Measurements from ENCODE around the gene BBIP1. TPM values are rescaled to one million over a fixed set of nuclear protein-coding genes. Genes with fewer than 3 reads are reported as not detected.

Gene BBIP1
- total RNA-seq, 4 donors from 2014 or later = 27.1 to 40.2 (median 28.7) TPM

DNA sequence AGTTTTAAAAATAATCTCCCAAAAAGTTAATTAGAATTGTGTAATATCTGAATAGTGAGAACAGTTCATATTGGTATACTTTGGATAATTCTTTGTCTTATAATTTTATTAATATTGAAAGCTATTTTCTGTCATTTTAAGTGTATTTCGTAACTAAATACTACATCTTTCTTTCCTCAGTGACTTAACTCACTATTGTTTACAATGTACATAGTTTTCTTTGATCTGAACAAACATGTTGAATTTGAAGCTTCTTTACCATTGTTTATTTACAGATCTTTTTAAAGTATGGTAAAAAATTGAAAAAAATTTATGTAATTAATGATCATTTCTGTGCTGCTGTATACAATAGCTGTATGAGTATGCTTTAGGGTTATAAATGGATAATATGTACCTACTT is 42.2 kb downstream of the BBIP1 start:
- no peaks in the 10 kb centered on the region for H3K9me3 ChIP-seq
- no peak for ATAC-seq
- H3K27ac ChIP-seq = no peak overlapping the region
- peaks cover 0 to 34% of the 10 kb centered on the region in 2 donors for H3K36me3 ChIP-seq
- no peaks in the 10 kb centered on the region for H3K27me3 ChIP-seq
- no peak overlapping the region for H3K4me3 ChIP-seq
- no peak for TF ChIP-seq POLR2A (IDR thresholded peaks at IDR 0.05)
- TF ChIP-seq EP300 (IDR thresholded peaks at IDR 0.05) = no peak
- no peak for TF ChIP-seq POLR2AphosphoS5 (IDR thresholded peaks at IDR 0.05)
- TF ChIP-seq, protein P1, sequence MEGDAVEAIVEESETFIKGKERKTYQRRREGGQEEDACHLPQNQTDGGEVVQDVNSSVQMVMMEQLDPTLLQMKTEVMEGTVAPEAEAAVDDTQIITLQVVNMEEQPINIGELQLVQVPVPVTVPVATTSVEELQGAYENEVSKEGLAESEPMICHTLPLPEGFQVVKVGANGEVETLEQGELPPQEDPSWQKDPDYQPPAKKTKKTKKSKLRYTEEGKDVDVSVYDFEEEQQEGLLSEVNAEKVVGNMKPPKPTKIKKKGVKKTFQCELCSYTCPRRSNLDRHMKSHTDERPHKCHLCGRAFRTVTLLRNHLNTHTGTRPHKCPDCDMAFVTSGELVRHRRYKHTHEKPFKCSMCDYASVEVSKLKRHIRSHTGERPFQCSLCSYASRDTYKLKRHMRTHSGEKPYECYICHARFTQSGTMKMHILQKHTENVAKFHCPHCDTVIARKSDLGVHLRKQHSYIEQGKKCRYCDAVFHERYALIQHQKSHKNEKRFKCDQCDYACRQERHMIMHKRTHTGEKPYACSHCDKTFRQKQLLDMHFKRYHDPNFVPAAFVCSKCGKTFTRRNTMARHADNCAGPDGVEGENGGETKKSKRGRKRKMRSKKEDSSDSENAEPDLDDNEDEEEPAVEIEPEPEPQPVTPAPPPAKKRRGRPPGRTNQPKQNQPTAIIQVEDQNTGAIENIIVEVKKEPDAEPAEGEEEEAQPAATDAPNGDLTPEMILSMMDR (IDR thresholded peaks at IDR 0.05) = no peak
- 76 to 88% methylated on average over 1 of the region's 1 CpG for WGBS, 2 donors (ENCODE audit: low coverage in 1 of 2)
- peaks cover 0 to 82% (median 5%) of the 10 kb centered on the region in 3 donors for H3K4me1 ChIP-seq

DNA sequence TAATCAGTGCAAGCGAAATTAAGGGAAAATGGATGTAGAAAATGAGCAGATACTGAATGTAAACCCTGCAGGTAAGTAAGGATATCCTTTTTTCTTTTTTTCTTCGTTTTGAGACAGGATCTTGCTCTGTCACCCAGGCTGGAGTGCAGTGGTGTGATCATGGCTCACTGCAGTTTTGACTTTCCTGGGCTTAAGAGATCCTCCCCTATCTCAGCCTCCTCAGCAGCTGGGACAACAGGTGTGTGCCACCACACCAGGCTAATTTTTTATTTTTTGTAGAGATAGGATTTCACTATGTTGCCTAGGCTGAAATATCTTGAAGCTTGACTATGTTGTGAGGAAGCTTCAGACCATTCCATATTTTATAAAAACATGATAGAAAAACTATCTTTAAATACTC is 43.0 kb downstream of the BBIP1 start:
- peaks cover 0 to 28% of the 10 kb centered on the region in 2 donors for H3K36me3 ChIP-seq
- no peak for TF ChIP-seq POLR2AphosphoS5 (IDR thresholded peaks at IDR 0.05)
- TF ChIP-seq EP300 (IDR thresholded peaks at IDR 0.05) = no peak
- TF ChIP-seq, protein P1 (IDR thresholded peaks at IDR 0.05) = no peak
- TF ChIP-seq POLR2A (IDR thresholded peaks at IDR 0.05) = no peak
- 78 to 82% methylated on average over 2 of the region's 2 CpGs for WGBS, 2 donors (ENCODE audit: low coverage in 1 of 2)
- H3K4me1 ChIP-seq = peaks cover 2 to 78% (median 5%) of the 10 kb centered on the region in 3 donors
- ATAC-seq = no peak
- no peak overlapping the region for H3K27ac ChIP-seq
- no peaks in the 10 kb centered on the region for H3K27me3 ChIP-seq
- no peaks in the 10 kb centered on the region for H3K9me3 ChIP-seq
- no peak overlapping the region for H3K4me3 ChIP-seq

DNA sequence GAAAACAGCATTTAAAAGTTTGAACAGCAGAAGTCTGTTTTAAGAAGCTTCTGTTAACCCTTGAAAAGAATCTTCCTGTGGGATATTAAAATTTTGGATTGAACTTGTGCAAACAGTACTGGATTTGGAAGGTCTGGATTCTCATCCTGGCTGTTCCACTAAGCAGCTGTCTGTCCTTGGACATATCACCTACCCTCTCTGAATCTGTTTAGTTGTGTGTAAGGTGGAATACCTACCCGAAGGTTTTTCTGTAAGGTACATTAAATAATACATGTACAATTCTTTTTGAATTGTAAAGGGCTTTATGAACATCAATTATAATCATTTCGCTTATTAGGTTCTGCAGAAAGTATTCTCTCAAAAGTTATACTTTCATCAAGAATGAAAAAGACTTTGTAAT is 45.0 kb downstream of the BBIP1 start:
- H3K9me3 ChIP-seq = no peaks in the 10 kb centered on the region
- no peak for ATAC-seq
- H3K27me3 ChIP-seq = no peaks in the 10 kb centered on the region
- H3K36me3 ChIP-seq = peaks cover 0 to 23% of the 10 kb centered on the region in 2 donors
- peak overlapping the region; percentile 74 to 76 for H3K4me3 ChIP-seq
- H3K27ac ChIP-seq = peak overlapping the region in 2 of 4 donors; percentile 94 to 99
- TF ChIP-seq POLR2AphosphoS5 (IDR thresholded peaks at IDR 0.05) (no peak), POLR2A (IDR thresholded peaks at IDR 0.05) (no peak), EP300 (IDR thresholded peaks at IDR 0.05) (no peak)
- TF ChIP-seq, protein P1 (IDR thresholded peaks at IDR 0.05) = no peak
- 53 to 55% methylated on average over 2 of the region's 2 CpGs for WGBS, 2 donors (ENCODE audit: low coverage in 1 of 2)
- peaks cover 4 to 63% (median 5%) of the 10 kb centered on the region in 3 donors for H3K4me1 ChIP-seq

DNA sequence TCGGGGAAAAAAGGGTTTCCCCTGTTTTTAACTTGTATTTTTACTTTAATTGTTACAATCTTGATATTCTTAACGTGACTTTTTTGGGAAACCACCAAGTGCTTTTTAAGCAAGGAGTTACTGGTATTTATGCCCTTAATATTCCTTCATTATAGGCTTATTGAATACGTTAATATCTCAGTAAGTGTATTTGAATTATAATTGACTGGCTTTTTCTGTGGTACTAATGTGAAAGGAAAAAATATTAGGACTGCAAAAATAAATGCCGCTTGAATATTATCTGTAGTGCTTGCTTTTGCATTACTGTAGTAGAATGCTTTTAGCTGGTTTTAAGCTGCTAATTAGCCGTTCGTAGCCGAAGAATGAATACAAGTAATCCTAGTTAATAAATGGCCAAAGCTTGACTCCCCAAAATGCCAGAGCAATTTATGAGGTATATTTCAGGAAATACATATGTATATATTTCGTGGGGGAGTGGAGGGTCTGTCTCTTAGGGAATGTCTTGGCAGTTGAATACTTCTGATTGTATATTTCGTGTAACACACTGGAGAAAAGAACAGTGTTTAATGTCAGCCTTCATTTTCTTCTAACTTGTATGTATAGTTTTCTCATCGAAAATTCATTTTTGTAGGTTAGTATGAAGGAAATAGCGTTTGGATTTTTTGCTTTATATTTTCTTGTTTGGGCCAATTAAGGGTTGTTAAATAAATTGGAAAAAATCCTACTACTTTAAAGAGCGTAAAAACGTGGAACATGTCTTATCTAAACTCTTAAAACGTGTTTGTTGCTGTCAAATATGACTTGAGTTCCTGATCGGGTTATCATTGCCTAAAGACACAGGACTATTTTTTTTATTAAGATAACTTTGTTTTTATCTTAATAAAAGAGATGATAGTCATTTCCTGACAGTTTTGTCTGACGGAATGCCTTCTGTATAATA is 45.7 kb downstream of the BBIP1 start:
- H3K27me3 ChIP-seq = no peaks in the 10 kb centered on the region
- H3K9me3 ChIP-seq = no peaks in the 10 kb centered on the region
- TF ChIP-seq POLR2AphosphoS5 (IDR thresholded peaks at IDR 0.05) = peak; percentile 5
- TF ChIP-seq EP300 (IDR thresholded peaks at IDR 0.05) = no peak
- H3K4me3 ChIP-seq = peak overlapping the region; percentile 74 to 76
- H3K36me3 ChIP-seq = peaks cover 0 to 18% of the 10 kb centered on the region in 2 donors
- WGBS, 2 donors (ENCODE audit: low coverage in 1 of 2) = 1 to 3% methylated on average over 16 of the region's 16 CpGs
- ATAC-seq = no peak
- peak overlapping the region; percentile 84 to 100 (median 96) for H3K27ac ChIP-seq
- H3K4me1 ChIP-seq = peaks cover 4 to 58% (median 5%) of the 10 kb centered on the region in 3 donors

DNA sequence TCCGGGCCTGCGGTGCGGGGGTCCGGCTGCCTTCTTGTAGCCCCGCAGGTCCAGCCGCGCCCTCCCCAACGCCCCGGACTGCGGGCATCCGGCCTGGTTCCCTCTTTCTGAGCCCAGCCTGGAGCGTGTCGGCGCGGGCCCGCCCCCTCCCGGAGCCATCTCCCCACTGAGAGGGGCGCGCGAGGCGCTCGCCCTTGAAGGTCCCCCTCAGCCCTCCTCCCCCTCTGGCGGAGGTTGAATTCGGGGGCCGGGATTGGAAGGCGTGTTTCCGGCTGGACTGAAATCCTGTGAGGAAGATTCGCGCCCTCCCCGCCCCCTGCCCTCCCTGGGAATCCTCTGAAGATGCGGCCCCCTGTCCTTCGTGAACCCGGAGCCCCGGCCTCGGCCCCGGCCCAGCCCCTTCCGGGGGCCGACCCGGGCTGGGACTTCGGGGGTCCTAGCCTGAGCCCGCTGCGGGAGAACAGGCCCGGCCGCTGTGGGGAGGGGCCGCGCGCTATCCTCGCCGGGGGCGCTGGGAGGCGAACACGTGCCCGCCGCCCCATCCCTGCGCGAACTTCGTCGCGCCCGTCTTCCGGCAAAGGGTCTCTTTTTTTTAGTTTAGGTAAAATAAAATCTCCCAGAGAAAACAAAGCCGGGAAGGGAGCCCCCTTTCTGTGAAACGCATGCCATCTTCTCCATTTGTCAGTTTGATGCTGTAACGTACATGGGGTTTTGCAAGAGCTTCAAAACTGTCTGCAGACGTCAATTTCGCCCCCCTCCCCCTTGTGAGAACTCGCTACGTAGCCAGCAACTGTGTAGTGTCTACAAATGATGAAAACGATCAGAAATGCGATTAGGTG is 46.6 kb downstream of the BBIP1 start:
- WGBS, 2 donors (ENCODE audit: low coverage in 1 of 2) = 0% methylated on average over 5 to 11 of the region's 70 CpGs
- H3K4me3 ChIP-seq = peak overlapping the region; percentile 74 to 76
- H3K27me3 ChIP-seq = no peaks in the 10 kb centered on the region
- H3K9me3 ChIP-seq = no peaks in the 10 kb centered on the region
- H3K27ac ChIP-seq = peak overlapping the region; percentile 84 to 100 (median 96)
- H3K4me1 ChIP-seq = peaks cover 4 to 49% (median 7%) of the 10 kb centered on the region in 3 donors
- peak; percentile 72 for ATAC-seq
- H3K36me3 ChIP-seq = peaks cover 0 to 11% of the 10 kb centered on the region in 2 donors
- TF ChIP-seq POLR2AphosphoS5 (IDR thresholded peaks at IDR 0.05) = peak; percentile 66
- TF ChIP-seq EP300 (IDR thresholded peaks at IDR 0.05) = no peak
- TF ChIP-seq POLR2A (IDR thresholded peaks at IDR 0.05) = no peak
- TF ChIP-seq, protein P1 (IDR thresholded peaks at IDR 0.05) = peak in 3 of 4 experiments; percentile 3 to 26 (median 4)
